H1 (cell line): ENCODE measurements around the gene TIMD4. TPM values are rescaled to one million over a fixed set of nuclear protein-coding genes. Genes with fewer than 3 reads are reported as not detected.

Source experiments
- CTCF ChIA-PET: fragments of 300-600 bp; sonication (Branson Sonifier 250); formaldehyde crosslinking; loops from one replicate; lab custom pipeline; 2021; ENCODE audit not compliant: partially characterized antibody; lab: Charles Lee
- POLR2A ChIA-PET: fragments of 300-600 bp; sonication (Branson Sonifier 250); formaldehyde crosslinking; loops from one replicate; lab custom pipeline; 2021; ENCODE audit warnings: inconsistent platforms; ENCODE audit not compliant: partially characterized antibody; lab: Charles Lee
- DNase-seq, 2 experiments: peaks; one replicate each; pipeline versions ENCODE4 v3.0.0 to v3.0.0-alpha.2; 2010 to 2022; ENCODE audit warnings: low spot score in 2 of 2, low read depth in 1 of 2, mixed read lengths in 1 of 2
- FAIRE-seq: peaks from 2 replicates; lab custom pipeline; 2011; peaks lifted over from hg19 to GRCh38; lab: Jason Lieb, UNC
- H2AFZ ChIP-seq: 2 replicates; pipeline ENCODE4 v1.8.1; 2012; ENCODE audit warnings: low read length, inconsistent platforms
- H2AK5ac ChIP-seq: 2 replicates; pipeline ENCODE4 v1.6.1; 2013; ENCODE audit warnings: low read depth, low read length
- H2BK120ac ChIP-seq: replicated peaks from 2 replicates; pipeline ENCODE3; 2013; ENCODE audit warnings: low read depth, low read length, inconsistent platforms
- H2BK12ac ChIP-seq: 2 replicates; pipeline ENCODE4 v1.6.1; 2013; ENCODE audit warnings: low read depth, low read length
- H2BK15ac ChIP-seq: 2 replicates; pipeline ENCODE4 v1.6.1; 2013; ENCODE audit warnings: low read length
- H2BK20ac ChIP-seq: 2 replicates; pipeline ENCODE4 v1.6.1; 2013; ENCODE audit warnings: low read length
- H2BK5ac ChIP-seq: 2 replicates; pipeline ENCODE4 v1.6.1; 2013; ENCODE audit warnings: low read depth, low read length
- H3K14ac ChIP-seq: 2 replicates; pipeline ENCODE4 v1.6.1; 2013; ENCODE audit warnings: inconsistent platforms; ENCODE audit not compliant: insufficient read length
- H3K18ac ChIP-seq: 2 replicates; pipeline ENCODE4 v1.6.1; 2013; ENCODE audit warnings: low read length; ENCODE audit errors: extremely low read depth
- H3K23ac ChIP-seq: 2 replicates; pipeline ENCODE4 v1.6.1; 2013; ENCODE audit warnings: inconsistent platforms; ENCODE audit not compliant: insufficient read length
- H3K23me2 ChIP-seq: 2 replicates; pipeline ENCODE4 v1.6.1; 2013; ENCODE audit warnings: low read depth, low read length
- H3K27ac ChIP-seq: 2 replicates; pipeline ENCODE4 v1.6.1; 2011; ENCODE audit warnings: low read depth, low read length, inconsistent platforms
- H3K27me3 ChIP-seq, 4 experiments: replicated peaks in 1 of 4; 1 replicate in 1 of 4; 2 replicates in 3 of 4; pipeline versions ENCODE4 v1.6.1 to v1.8.1; 2011 to 2013; ENCODE audit warnings: low read length in 3 of 4, mild to moderate bottlenecking in 3 of 4, inconsistent platforms in 2 of 4, mixed read lengths in 2 of 4, moderate library complexity in 1 of 4; ENCODE audit not compliant: control insufficient read depth in 3 of 4, insufficient read depth in 3 of 4; ENCODE audit errors: extremely low read depth in 1 of 4
- H3K36me3 ChIP-seq, 4 experiments: 2 replicates each; pipeline versions ENCODE4 v1.6.1 to v1.8.1; 2011 to 2013; ENCODE audit warnings: mild to moderate bottlenecking in 4 of 4, low read length in 3 of 4, moderate library complexity in 2 of 4, control low read depth in 1 of 4, inconsistent platforms in 1 of 4; ENCODE audit not compliant: insufficient read depth in 4 of 4, control insufficient read depth in 2 of 4
- H3K4ac ChIP-seq: replicated peaks from 2 replicates; pipeline ENCODE3; 2013; ENCODE audit warnings: low read length, low read depth, mixed read lengths, inconsistent platforms; ENCODE audit not compliant: insufficient read length
- H3K4me1 ChIP-seq, 4 experiments: replicated peaks in 1 of 4; 1 replicate in 1 of 4; 2 replicates in 3 of 4; pipeline versions ENCODE4 v1.6.1 to v1.8.1; 2011 to 2013; ENCODE audit warnings: low read length in 3 of 4, inconsistent platforms in 2 of 4, mixed read lengths in 1 of 4; ENCODE audit not compliant: insufficient read depth in 4 of 4, control insufficient read depth in 3 of 4
- H3K4me2 ChIP-seq, 2 experiments: 2 replicates each; pipeline versions ENCODE4 v1.6.1 to v1.8.1; 2011 to 2013; ENCODE audit warnings: low read depth in 2 of 2, low read length in 2 of 2, control low read depth in 1 of 2, inconsistent platforms in 1 of 2, mild to moderate bottlenecking in 1 of 2; ENCODE audit not compliant: insufficient read depth in 1 of 2
- H3K4me3 ChIP-seq, 4 experiments: fragments of 200-600, 300-600 bp in 1 of 4; sonication (generic), shearing (Covaris generic), sonication (Bioruptor Twin) in 1 of 4; 2 replicates each; pipeline versions ENCODE4 v1.5.1 to v1.8.1; 2011 to 2016; ENCODE audit warnings: low read length in 4 of 4, low read depth in 3 of 4, control low read depth in 2 of 4, inconsistent platforms in 2 of 4, mild to moderate bottlenecking in 2 of 4, mixed read lengths in 1 of 4, moderate library complexity in 1 of 4; ENCODE audit not compliant: insufficient read depth in 2 of 4; ENCODE audit errors: extremely low read depth in 1 of 4
- H3K56ac ChIP-seq: replicated peaks from 2 replicates; pipeline ENCODE3; 2013; ENCODE audit warnings: low read depth, mild to moderate bottlenecking, mixed read lengths, low read length, inconsistent platforms; ENCODE audit not compliant: insufficient read length
- H3K79me1 ChIP-seq: 2 replicates; pipeline ENCODE4 v1.6.1; 2013; ENCODE audit warnings: low read depth, low read length, control low read depth
- H3K79me2 ChIP-seq, 2 experiments: 2 replicates each; pipeline versions ENCODE4 v1.6.1 to v1.8.1; 2012 to 2013; ENCODE audit warnings: low read length in 2 of 2, mild to moderate bottlenecking in 2 of 2, inconsistent platforms in 1 of 2; ENCODE audit not compliant: insufficient read depth in 2 of 2, control insufficient read depth in 1 of 2
- H3K9ac ChIP-seq, 4 experiments: replicated peaks in 1 of 4; 1 replicate in 1 of 4; 2 replicates in 3 of 4; pipeline versions ENCODE4 v1.6.1 to v1.8.1; 2011 to 2013; ENCODE audit warnings: low read depth in 3 of 4, low read length in 3 of 4, control low read depth in 2 of 4, mild to moderate bottlenecking in 2 of 4, moderate library complexity in 2 of 4, inconsistent platforms in 1 of 4; ENCODE audit errors: extremely low read depth in 1 of 4
- H3K9me3 ChIP-seq, 2 experiments: 2 replicates each; pipeline versions ENCODE4 v1.6.1 to v1.8.1; 2012 to 2013; ENCODE audit warnings: mild to moderate bottlenecking in 2 of 2, moderate library complexity in 2 of 2, control low read depth in 1 of 2, inconsistent platforms in 1 of 2, low read depth in 1 of 2, low read length in 1 of 2, mixed read lengths in 1 of 2; ENCODE audit not compliant: insufficient read depth in 2 of 2
- H4K20me1 ChIP-seq, 2 experiments: replicated peaks in 1 of 2; 2 replicates each; pipeline versions ENCODE3 to v1.8.1; 2011 to 2013; ENCODE audit warnings: inconsistent platforms in 2 of 2, low read length in 2 of 2, mild to moderate bottlenecking in 1 of 2; ENCODE audit not compliant: insufficient read depth in 2 of 2, control insufficient read depth in 1 of 2
- H4K5ac ChIP-seq: 2 replicates; pipeline ENCODE4 v1.6.1; 2013; ENCODE audit warnings: low read length, low read depth, mixed read lengths, inconsistent platforms; ENCODE audit not compliant: insufficient read length
- H4K8ac ChIP-seq: 2 replicates; pipeline ENCODE4 v1.8.0; 2013; ENCODE audit warnings: mild to moderate bottlenecking, moderate library complexity, low read length, inconsistent platforms; ENCODE audit not compliant: insufficient read depth; ENCODE audit errors: extremely low read depth
- H4K91ac ChIP-seq: replicated peaks from 2 replicates; pipeline ENCODE3; 2013; ENCODE audit warnings: low read length, mixed read lengths, inconsistent platforms; ENCODE audit not compliant: insufficient read length
- BCL11A ChIP-seq, 2 experiments: IDR thresholded peaks; one replicate each; pipeline ENCODE4 v1.6.1; 2011; ENCODE audit warnings: low read depth in 2 of 2, low read length in 2 of 2, mild to moderate bottlenecking in 2 of 2
- CEBPB ChIP-seq: IDR thresholded peaks from 2 replicates; pipeline ENCODE4 v1.6.1; 2012; ENCODE audit warnings: low read depth, low read length
- CTBP2 ChIP-seq: IDR thresholded peaks from 2 replicates; pipeline ENCODE4 v1.7.0; 2011; ENCODE audit warnings: borderline replicate concordance, mild to moderate bottlenecking, moderate library complexity, mixed read lengths, low read length; ENCODE audit not compliant: insufficient read depth, insufficient read length
- EGR1 ChIP-seq: IDR thresholded peaks from 2 replicates; pipeline ENCODE4 v1.6.1; 2011; ENCODE audit warnings: low read depth, low read length, borderline replicate concordance
- RFX5 ChIP-seq: IDR thresholded peaks from 2 replicates; pipeline ENCODE4 v1.6.1; 2011; ENCODE audit warnings: low read depth, low read length, improper control_type of control experiment, borderline replicate concordance
- SAP30 ChIP-seq: fragments of 300-600 bp; sonication (generic); IDR thresholded peaks from 2 replicates; pipeline ENCODE4 v1.7.1; 2012; ENCODE audit warnings: low read length, moderate library complexity, mild to moderate bottlenecking, inconsistent platforms; ENCODE audit not compliant: insufficient read depth, insufficient replicate concordance
- SIN3A ChIP-seq, 2 experiments: IDR thresholded peaks in 1 of 2; conservative IDR thresholded peaks in 1 of 2; 2 replicates each; pipeline ENCODE4 v1.6.1; 2011 to 2012; ENCODE audit warnings: low read length in 2 of 2, improper control_type of control experiment in 1 of 2, low read depth in 1 of 2, mild to moderate bottlenecking in 1 of 2
- SIX5 ChIP-seq: IDR thresholded peaks from 2 replicates; pipeline ENCODE4 v1.6.1; 2011; ENCODE audit warnings: mild to moderate bottlenecking, low read depth, low read length
- SP2 ChIP-seq: IDR thresholded peaks from 2 replicates; pipeline ENCODE4 v1.6.1; 2012; ENCODE audit warnings: mild to moderate bottlenecking, low read length, inconsistent platforms
- TCF12 ChIP-seq: IDR thresholded peaks from 2 replicates; pipeline ENCODE4 v1.6.1; 2011; ENCODE audit warnings: low read depth, mild to moderate bottlenecking, low read length
- WGBS, 2 experiments: shearing (Covaris generic) in 1 of 2; methylation state at CpG; one replicate each; pipeline versions ENCODE4 v1.1.6 to v1.1.7; 2013 to 2015; ENCODE audit warnings: low lambda C conversion rate in 2 of 2, mixed read lengths in 2 of 2, inconsistent platforms in 1 of 2, low coverage in 1 of 2, missing lambda C conversion rate in 1 of 2; ENCODE audit not compliant: insufficient replicate concordance in 2 of 2, insufficient coverage in 1 of 2, insufficient read length in 1 of 2; ENCODE audit errors: extremely low coverage in 1 of 2, missing lambda C conversion rate in 1 of 2; 5-methylcytosine and 5-hydroxymethylcytosine counted together
- polyA plus RNA-seq, 7 experiments: library from polyadenylated mRNA; depleted of rRNA in 3 of 7; stranded (reverse) in 5 of 7; unstranded in 2 of 7; fragments of >200 nt in 5 of 7; fragments of 200-250 nt in 2 of 7; gene quantifications; 1 replicate in 5 of 7; 2 replicates in 1 of 7; 4 replicates in 1 of 7; pipeline versions ENCODE4 v1.2.1 to v1.2.3, GENCODE V29; 2011 to 2013; ENCODE audit warnings: missing spikeins in 2 of 7, mixed read lengths in 2 of 7
- total RNA-seq: library from RNA; stranded (reverse); fragmentation: NEBNext Ultra II Directional; extraction: Animal tissue kit (Norgen Biotek cat#: 25700); gene quantifications from 2 replicates; pipeline ENCODE4 v1.2.1, GENCODE V29; 2021

The TIMD4 gene
- total and polyA plus RNA-seq, 2 of the 8 experiments (the other 6 are each of a cell fraction or from before 2014, with no cell fraction given) = not detected

GRCh38 chr5:156883316-156883875, 79.6 kb downstream of the TIMD4 start:
- no peak overlapping the region for H3K23ac ChIP-seq
- no peaks in the 10 kb centered on the region for H3K36me3 ChIP-seq
- no peak overlapping the region for H3K14ac ChIP-seq
- no peak overlapping the region for H2BK15ac ChIP-seq
- no peak overlapping the region for H3K9ac ChIP-seq
- H3K56ac ChIP-seq = no peak overlapping the region
- no peak overlapping the region for H4K91ac ChIP-seq
- no peak overlapping the region for H2BK120ac ChIP-seq
- H3K4me1 ChIP-seq = no peaks in the 10 kb centered on the region
- H2AK5ac ChIP-seq = no peak overlapping the region
- H3K27me3 ChIP-seq = no peaks in the 10 kb centered on the region
- H3K27ac ChIP-seq = no peak overlapping the region
- H3K79me2 ChIP-seq = no peaks in the 10 kb centered on the region
- H4K20me1 ChIP-seq = no peaks in the 10 kb centered on the region
- H4K8ac ChIP-seq = no peak overlapping the region
- POLR2A ChIA-PET = no interaction called here
- H2BK5ac ChIP-seq = no peak overlapping the region
- FAIRE-seq (no peak), DNase-seq (no peak)
- CTCF ChIA-PET = interaction anchor here (0.8 kb wide), 1 partner anchor 16 kb away, joined by 3 read pairs; no protein-coding TSS in a partner anchor
- no peaks in the 10 kb centered on the region for H3K79me1 ChIP-seq
- no peaks in the 10 kb centered on the region for H3K9me3 ChIP-seq
- H3K4ac ChIP-seq = no peak overlapping the region
- H3K4me3 ChIP-seq = no peak overlapping the region
- H2BK12ac ChIP-seq = no peak overlapping the region
- H2BK20ac ChIP-seq = no peak overlapping the region
- WGBS, 2 experiments = 91% methylated on average over 3 of the region's 3 CpGs; no CpG with 5 or more reads in 1 of the 2 experiments
- no peak overlapping the region for H3K18ac ChIP-seq
- H2AFZ ChIP-seq = no peak overlapping the region
- no peaks in the 10 kb centered on the region for H3K23me2 ChIP-seq
- no peak overlapping the region for H3K4me2 ChIP-seq
- no peak overlapping the region for H4K5ac ChIP-seq
- no peak for TF ChIP-seq SP2
- no peak for TF ChIP-seq SIX5
- TF ChIP-seq BCL11A (IDR thresholded peaks at IDR 0.05; ENCODE audit: low read depth in 2 of 2, low read length in 2 of 2) = no peak
- TF ChIP-seq CTBP2 = no peak
- TF ChIP-seq TCF12 = no peak
- no peak for TF ChIP-seq CEBPB
- no peak for TF ChIP-seq EGR1
- no peak for TF ChIP-seq SIN3A (conservative IDR thresholded peaks at IDR 0.05 in 1 of 2, IDR thresholded peaks at IDR 0.05 in 1 of 2; ENCODE audit: low read depth in 1 of 2, low read length in 2 of 2)
- no peak for TF ChIP-seq SAP30
- no peak for TF ChIP-seq RFX5
